Measurements from ENCODE around the gene ZYG11A.
A peak's percentile ranks its signal among the peaks of the same experiment; 100 is the strongest.
"Not testable (repeated sequence)": the region's sequence is repeated elsewhere in the genome, so short reads cannot be mapped to it uniquely, and the experiment has no call there.

Gene ZYG11A

GRCh38 chr1:52842643-52843310 is at the start of gene ZYG11A:
Gene ZYG11A, plus strand, starts transcription at chr1:52842760. Its CDS starts 124 bp downstream, at chr1:52842884.
- DNase-seq (ENCODE audit: low spot score), result peak; percentile 95
- TF ChIP-seq CTCF (IDR thresholded peaks at IDR 0.05; ENCODE audit: extremely low read depth, missing control alignments), result peak; percentile 30

DNA sequence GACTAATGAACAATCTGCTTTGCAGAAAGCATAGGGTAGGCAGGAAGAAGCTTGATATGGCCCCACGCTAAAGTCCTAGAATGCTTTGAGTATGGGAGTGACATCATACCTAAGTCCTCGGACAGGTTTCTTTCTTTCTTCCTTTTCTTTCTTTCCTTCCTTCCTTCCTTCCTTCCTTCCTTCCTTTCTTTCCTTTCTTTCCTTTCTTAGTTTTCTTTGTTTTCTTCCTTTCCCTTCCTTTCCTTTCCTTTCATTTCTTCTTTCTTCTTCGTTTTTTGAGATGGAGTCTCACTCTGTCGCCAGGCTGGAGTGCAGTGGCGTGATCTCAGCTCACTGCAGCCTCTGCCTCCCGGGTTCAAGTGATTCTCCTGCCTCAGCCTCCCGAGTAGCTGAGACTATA is 48.8 kb upstream of the ZYG11A start:
- DNase-seq (ENCODE audit: low spot score), result not testable (repeated sequence)

GRCh38 chr1:52795464-52795863 is 47.1 kb upstream of the ZYG11A start:
- TF ChIP-seq CTCF (IDR thresholded peaks at IDR 0.05; ENCODE audit: extremely low read depth, missing control alignments), result no peak
- DNase-seq (ENCODE audit: low spot score), result no peak

DNA sequence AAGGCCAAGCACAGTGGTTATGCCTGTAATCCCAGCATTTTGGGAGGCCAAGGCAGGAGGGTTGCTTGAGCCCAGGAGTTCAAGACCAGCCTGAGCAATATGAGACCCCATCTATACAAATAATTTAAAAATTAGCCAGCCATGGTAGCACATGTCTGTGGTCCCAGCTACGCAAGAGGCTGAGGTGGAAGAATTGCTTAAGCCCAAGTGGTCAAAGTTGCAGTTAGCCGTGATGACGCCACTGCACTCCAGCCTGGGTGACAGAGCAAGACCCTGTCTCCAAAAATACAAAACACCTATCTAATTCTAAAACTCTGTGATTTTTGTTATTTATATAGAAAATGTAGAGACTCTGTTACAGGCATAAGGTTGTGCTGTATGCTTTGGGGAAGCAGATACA is 44.2 kb upstream of the ZYG11A start:
- DNase-seq (ENCODE audit: low spot score), result no peak
- no peak for TF ChIP-seq CTCF (IDR thresholded peaks at IDR 0.05; ENCODE audit: extremely low read depth, missing control alignments)

GRCh38 chr1:52801011-52801410 is 41.5 kb upstream of the ZYG11A start:
- no peak for DNase-seq (ENCODE audit: low spot score)
- TF ChIP-seq CTCF (IDR thresholded peaks at IDR 0.05; ENCODE audit: extremely low read depth, missing control alignments), result no peak

- DNase-seq (ENCODE audit: low spot score), result not testable (repeated sequence)
These were observed 38.5 kb upstream of the ZYG11A start for GRCh38 chr1:52804083-52804482.

DNA sequence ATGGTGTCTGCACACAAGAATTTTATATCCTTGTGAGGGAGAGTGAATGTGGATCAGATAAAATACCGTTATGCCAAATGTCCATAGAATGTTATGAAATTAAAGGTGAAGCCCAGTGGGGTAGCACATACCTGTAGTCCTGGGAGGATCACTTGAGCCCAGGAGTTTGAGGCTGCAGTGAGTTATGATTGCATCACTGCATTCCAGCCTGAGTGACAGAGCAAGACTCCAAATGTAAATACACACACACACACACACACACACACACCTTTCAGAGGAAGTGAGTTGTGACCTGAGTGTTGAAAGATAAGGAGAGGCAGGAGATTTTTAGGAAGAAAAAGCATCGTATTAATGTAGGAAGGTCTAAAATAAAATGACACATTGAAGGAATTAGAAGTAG is 28.1 kb upstream of the ZYG11A start:
- TF ChIP-seq CTCF (IDR thresholded peaks at IDR 0.05; ENCODE audit: extremely low read depth, missing control alignments), result no peak
- no peak for DNase-seq (ENCODE audit: low spot score)

- DNase-seq (ENCODE audit: low spot score), result not testable (repeated sequence)
These were observed 21.7 kb upstream of the ZYG11A start for GRCh38 chr1:52820830-52821229.

DNA sequence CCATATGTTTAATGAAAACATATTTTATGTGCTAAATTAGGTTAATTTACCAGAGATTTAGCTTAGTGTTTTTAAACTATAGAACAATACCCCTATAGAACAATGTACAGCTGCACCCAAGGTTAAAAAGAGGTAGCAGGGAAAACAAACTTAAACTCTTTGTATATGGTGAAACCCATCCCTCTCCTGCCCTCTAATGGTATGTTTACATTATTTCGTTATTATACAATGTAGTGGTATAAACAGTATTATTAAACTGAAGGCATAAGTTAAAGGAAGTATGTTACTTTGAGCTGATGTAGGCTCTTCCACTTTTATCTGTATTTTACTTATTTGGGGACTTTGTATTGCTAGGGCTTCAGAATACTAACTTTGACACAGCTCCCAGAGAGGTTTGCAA is 16.7 kb upstream of the ZYG11A start:
- no peak for TF ChIP-seq CTCF (IDR thresholded peaks at IDR 0.05; ENCODE audit: extremely low read depth, missing control alignments)
- peak; percentile 12 for DNase-seq (ENCODE audit: low spot score)

Measured in GM20000 (cell line).